ENCODE measurements around the gene NDUFA13. TPM values are rescaled to one million over a fixed set of nuclear protein-coding genes. Genes with fewer than 3 reads are reported as not detected.
A peak's percentile ranks its signal among the peaks of the same experiment; 100 is the strongest.

The NDUFA13 gene
- total RNA-seq, 4 donors from 2014 or later = 31.4 to 179 (median 108) TPM

DNA sequence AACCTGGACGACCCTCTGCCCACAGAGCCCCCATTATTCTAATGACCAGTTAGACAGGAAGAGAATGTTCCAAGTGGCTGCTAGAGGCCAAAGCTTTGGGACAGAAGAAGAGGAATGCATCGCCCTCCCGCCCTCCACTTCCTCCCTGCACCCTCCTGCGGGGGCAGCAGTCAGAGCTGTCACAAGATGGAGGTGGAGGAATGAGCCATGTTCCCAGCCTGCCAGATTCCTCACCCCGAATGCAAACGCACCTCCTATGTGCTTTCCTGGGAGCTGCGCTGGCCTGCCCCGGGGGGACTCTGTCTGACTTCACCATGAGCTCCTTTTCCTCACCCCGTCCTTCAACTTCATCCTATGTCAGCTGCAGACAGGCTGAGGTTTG is 14.4 kb downstream of the NDUFA13 start:
- no peak overlapping the region for H3K4me3 ChIP-seq (ENCODE audit: low read depth, poor library complexity, severe bottlenecking)
- intact Hi-C loops (cut with DNase I; ENCODE audit: low total_unique reads) = no loop called here
- 54 to 70% methylated on average over 7 to 9 of the region's 9 CpGs for WGBS, 2 donors
- TF ChIP-seq POLR2A (IDR thresholded peaks at IDR 0.05) = no peak
- TF ChIP-seq, protein P1, sequence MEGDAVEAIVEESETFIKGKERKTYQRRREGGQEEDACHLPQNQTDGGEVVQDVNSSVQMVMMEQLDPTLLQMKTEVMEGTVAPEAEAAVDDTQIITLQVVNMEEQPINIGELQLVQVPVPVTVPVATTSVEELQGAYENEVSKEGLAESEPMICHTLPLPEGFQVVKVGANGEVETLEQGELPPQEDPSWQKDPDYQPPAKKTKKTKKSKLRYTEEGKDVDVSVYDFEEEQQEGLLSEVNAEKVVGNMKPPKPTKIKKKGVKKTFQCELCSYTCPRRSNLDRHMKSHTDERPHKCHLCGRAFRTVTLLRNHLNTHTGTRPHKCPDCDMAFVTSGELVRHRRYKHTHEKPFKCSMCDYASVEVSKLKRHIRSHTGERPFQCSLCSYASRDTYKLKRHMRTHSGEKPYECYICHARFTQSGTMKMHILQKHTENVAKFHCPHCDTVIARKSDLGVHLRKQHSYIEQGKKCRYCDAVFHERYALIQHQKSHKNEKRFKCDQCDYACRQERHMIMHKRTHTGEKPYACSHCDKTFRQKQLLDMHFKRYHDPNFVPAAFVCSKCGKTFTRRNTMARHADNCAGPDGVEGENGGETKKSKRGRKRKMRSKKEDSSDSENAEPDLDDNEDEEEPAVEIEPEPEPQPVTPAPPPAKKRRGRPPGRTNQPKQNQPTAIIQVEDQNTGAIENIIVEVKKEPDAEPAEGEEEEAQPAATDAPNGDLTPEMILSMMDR (IDR thresholded peaks at IDR 0.05) = no peak
- DNase-seq (ENCODE audit: low spot score in 2 of 2) = no peak

DNA sequence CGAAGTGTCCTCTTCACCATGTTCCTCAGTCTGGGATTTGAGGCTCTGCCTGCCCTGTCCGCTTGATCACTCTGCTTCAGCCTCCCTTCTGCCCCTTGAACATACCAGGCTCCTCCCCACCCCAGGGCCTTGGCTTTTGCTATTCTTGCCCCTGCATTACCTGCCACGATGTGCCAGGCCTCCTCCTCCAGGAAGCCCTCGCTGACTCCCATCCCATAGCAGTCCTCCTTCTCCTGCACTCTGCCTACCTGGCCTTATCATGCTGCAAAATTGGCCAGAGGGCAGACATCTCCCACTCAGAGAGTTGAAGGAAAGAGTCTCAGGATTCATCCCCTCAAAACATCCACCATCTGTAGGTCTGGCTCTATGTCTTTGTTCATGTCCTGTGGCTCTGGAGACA is 14.9 kb downstream of the NDUFA13 start:
- intact Hi-C loops (cut with DNase I; ENCODE audit: low total_unique reads) = no loop called here
- DNase-seq (ENCODE audit: low spot score in 2 of 2) = no peak
- TF ChIP-seq POLR2A (IDR thresholded peaks at IDR 0.05) = no peak
- TF ChIP-seq, protein P1 (IDR thresholded peaks at IDR 0.05) = no peak
- 79 to 86% methylated on average over 4 of the region's 4 CpGs for WGBS, 2 donors
- no peak overlapping the region for H3K4me3 ChIP-seq (ENCODE audit: low read depth, poor library complexity, severe bottlenecking)

DNA sequence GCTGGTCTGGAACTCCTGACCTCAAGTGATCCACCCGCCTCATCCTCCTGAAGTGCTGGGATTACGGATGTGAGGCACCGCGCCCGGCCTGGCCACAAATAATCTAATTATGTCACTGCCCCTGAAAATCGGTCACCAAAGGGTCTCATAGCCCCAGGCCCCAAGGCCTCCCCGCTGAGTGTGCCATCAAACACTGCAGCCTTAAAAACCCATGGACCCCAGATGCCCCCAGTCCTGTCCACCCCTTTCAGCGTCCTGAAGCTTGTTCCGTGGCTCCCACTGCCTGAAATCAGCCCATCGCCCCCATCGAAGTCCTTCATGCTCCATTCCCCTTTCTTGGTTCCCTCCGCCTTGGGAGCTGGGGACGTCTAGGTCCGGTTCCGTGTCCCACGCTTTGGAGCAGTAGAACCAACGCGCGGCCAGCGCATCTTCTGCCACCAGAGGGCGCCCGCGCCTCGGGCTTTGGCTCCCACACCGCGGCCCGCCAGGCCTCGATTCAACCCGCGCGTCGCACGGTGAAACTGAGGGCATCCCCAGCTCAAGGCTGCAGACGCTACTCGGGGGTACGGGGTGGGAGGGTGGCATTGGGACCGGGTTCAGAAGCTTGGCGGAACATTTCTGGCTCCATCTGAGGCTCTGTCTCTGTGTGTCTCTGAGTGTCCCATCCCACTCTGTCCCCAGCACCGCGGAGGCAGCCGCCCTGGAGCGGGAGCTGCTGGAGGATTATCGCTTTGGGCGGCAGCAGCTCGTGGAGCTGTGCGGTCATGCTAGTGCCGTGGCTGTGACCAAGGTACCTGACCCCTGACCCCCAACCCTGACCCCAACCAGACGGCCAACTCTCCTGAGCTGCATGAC is 16.2 kb downstream of the NDUFA13 start:
- H3K4me3 ChIP-seq (ENCODE audit: low read depth, poor library complexity, severe bottlenecking) = no peak overlapping the region
- TF ChIP-seq, protein P1 (IDR thresholded peaks at IDR 0.05) = peak in 1 of 3 donors; percentile 71
- TF ChIP-seq POLR2A (IDR thresholded peaks at IDR 0.05) = no peak
- intact Hi-C loops (cut with DNase I; ENCODE audit: low total_unique reads) = loop anchor here (2.0 kb wide), 1 partner anchor 115 kb away; no protein-coding TSS in a partner anchor
- DNase-seq (ENCODE audit: low spot score in 2 of 2) = peak; percentile 80 to 97
- 19 to 23% methylated on average over 32 to 33 of the region's 48 CpGs for WGBS, 2 donors

DNA sequence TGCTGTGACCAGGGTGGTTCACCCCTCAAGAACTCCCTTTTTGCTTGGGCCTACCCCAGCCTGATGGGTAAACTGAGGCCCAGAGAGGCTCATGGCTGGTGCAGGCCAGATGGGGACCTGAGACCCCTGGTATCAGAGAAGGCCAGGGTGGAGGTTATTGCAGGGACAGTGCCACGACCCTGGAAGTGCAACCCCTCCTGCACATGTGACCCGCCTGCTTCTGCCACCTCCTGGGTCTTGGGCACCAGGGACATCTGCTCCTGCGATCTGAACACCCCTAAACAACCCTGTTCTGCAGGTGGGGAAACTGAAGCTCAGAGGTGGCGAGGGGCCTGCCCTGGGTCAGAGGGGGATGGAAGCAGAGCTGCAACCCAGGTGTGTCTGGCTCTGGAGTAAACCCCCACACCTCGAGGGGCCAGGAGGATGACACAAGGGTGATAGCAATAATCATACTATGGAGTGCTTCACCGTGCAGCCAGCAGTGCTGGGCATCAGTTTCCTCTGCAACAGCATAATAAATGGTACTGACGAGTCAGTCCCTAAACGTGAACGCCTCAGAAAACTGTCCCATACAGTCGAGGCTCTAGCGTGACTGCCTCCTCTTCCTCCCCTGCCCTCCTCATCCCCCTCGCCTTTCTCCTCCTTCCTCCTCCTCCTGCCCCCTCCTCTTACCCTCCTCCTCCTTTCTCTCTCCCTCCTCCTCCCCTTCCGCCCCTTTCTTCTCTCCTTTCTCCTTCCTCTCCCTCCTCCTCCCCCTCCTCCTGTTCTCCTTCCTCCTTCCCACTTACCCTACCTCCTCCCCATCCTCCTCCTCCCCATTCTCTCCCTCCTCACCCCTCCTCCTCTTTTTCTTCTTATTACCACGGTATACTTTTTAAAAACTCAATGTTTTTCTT is 17.0 kb downstream of the NDUFA13 start:
- H3K4me3 ChIP-seq (ENCODE audit: low read depth, poor library complexity, severe bottlenecking) = no peak overlapping the region
- no peak for DNase-seq (ENCODE audit: low spot score in 2 of 2)
- intact Hi-C loops (cut with DNase I; ENCODE audit: low total_unique reads) = loop anchor here (2.0 kb wide), 1 partner anchor 114 kb away; no protein-coding TSS in a partner anchor
- 70 to 75% methylated on average over 11 to 14 of the region's 14 CpGs for WGBS, 2 donors
- TF ChIP-seq, protein P1 (IDR thresholded peaks at IDR 0.05) = no peak
- no peak for TF ChIP-seq POLR2A (IDR thresholded peaks at IDR 0.05)

DNA sequence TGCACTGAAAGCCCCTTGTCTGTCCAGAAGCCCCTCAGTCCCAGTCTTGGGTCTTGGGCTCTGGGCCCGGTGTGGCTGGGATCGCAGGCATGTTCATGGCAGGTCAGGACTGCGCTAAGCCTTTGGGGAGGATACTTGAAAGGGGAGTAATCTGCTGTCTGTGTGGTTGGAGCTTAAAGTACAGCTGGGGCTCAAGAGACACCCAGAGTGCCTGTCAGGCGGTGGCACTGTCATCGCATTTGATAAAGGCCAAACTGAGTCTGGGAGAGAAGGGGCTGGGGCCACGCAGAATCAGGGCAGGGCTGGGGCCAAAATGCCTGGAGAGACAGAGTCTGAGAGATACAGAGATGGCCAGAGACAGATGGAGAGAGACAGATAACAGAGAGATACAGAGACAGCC is 17.8 kb downstream of the NDUFA13 start:
- no peak overlapping the region for H3K4me3 ChIP-seq (ENCODE audit: low read depth, poor library complexity, severe bottlenecking)
- intact Hi-C loops (cut with DNase I; ENCODE audit: low total_unique reads) = loop anchor here (2.0 kb wide), 1 partner anchor 113 kb away; no protein-coding TSS in a partner anchor
- DNase-seq (ENCODE audit: low spot score in 2 of 2) = no peak
- WGBS, 2 donors = 74 to 80% methylated on average over 6 of the region's 6 CpGs
- no peak for TF ChIP-seq POLR2A (IDR thresholded peaks at IDR 0.05)
- TF ChIP-seq, protein P1 (IDR thresholded peaks at IDR 0.05) = no peak
